PFSK-1 (cell line): ENCODE data around the gene CCDC87.

Source experiments
- TAF1 ChIP-seq: IDR thresholded peaks from 2 replicates; pipeline ENCODE4 v1.6.1; 2012; ENCODE audit warnings: low read length, control low read depth, borderline replicate concordance; ENCODE audit not compliant: insufficient read depth
- TF ChIP-seq, protein P1 (sequence below), 2 experiments: IDR thresholded peaks; 2 replicates each; pipeline versions ENCODE4 v1.6.1 to v1.8.0; 2011 to 2012; ENCODE audit warnings: low read depth in 2 of 2, low read length in 2 of 2, control low read depth in 1 of 2, inconsistent platforms in 1 of 2, mild to moderate bottlenecking in 1 of 2, moderate library complexity in 1 of 2; ENCODE audit not compliant: insufficient read depth in 1 of 2

DNA sequence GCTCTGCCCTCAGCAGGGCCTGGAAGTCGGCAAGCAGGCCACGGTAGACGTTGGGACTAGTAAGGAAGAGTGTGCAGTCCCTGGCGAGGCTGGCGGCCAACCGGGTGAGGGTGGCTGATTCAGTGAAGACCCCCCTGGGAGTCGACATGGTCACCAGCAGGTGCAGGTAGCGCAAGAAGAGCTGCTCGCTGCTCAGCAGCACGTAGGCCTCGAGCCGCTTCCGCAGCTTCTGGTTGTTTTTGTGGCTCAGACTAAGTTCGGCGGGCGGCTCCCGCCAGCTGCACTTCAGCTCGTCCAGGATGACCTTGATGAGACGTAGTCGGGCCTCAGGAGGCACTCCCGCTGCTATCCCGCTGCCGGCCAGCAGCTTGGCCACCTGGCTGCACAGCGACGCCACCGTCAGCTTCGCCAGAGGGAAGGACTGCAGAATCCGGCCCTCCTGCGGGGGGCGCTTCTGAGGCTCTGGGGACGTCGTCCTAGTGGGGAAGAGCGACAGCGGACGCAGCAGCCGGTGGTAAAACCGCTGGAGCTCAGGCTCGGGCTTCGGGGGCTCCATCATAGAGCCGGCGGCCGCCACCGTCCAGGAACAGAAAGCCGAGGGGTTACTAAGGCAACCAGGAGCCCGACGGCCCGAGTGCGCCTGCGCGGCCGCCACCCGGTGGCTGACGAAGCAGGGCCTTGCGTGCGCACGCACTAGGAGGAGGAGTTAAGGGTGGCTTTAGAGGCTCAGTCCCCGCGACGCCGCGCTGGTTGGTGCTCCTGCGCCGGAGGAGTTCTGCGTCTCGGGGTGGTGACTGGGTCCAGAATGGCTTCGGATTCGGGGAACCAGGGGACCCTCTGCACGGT, at the start of gene CCDC87, which contains the start of gene CCS:
- TF ChIP-seq, protein P1, sequence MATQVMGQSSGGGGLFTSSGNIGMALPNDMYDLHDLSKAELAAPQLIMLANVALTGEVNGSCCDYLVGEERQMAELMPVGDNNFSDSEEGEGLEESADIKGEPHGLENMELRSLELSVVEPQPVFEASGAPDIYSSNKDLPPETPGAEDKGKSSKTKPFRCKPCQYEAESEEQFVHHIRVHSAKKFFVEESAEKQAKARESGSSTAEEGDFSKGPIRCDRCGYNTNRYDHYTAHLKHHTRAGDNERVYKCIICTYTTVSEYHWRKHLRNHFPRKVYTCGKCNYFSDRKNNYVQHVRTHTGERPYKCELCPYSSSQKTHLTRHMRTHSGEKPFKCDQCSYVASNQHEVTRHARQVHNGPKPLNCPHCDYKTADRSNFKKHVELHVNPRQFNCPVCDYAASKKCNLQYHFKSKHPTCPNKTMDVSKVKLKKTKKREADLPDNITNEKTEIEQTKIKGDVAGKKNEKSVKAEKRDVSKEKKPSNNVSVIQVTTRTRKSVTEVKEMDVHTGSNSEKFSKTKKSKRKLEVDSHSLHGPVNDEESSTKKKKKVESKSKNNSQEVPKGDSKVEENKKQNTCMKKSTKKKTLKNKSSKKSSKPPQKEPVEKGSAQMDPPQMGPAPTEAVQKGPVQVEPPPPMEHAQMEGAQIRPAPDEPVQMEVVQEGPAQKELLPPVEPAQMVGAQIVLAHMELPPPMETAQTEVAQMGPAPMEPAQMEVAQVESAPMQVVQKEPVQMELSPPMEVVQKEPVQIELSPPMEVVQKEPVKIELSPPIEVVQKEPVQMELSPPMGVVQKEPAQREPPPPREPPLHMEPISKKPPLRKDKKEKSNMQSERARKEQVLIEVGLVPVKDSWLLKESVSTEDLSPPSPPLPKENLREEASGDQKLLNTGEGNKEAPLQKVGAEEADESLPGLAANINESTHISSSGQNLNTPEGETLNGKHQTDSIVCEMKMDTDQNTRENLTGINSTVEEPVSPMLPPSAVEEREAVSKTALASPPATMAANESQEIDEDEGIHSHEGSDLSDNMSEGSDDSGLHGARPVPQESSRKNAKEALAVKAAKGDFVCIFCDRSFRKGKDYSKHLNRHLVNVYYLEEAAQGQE (IDR thresholded peaks at IDR 0.05; ENCODE audit: insufficient read depth in 1 of 2, low read depth in 2 of 2, low read length in 2 of 2) = 0 out of 4 replicates have a peak, but pooled peaks of 1 of the 2 experiments have one; percentile 9
- peak; percentile 92; the same call in 1 of the 2 replicates for TF ChIP-seq TAF1
